ENCODE results near the gene C1QTNF3.

Gene C1QTNF3

DNA sequence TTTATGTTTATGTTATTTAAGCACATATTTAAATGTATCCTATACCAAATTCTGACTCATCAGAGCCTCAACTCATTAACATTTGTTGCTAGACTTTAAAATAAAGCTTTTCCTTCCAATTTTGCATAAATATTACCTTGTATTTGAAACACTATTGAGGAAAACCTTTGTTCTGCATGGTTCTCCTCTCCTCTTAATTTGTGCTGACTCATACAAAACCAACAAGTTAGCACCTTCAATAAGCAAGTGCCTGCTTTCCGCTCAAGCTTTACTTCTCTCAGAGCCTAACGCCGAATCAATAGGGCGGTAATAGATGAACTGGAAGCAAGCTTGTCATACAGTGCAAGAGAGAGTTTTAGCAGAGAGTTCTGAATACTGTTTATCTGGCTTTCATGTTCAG, 43.0 kb downstream of the C1QTNF3 start:
- DNase-seq (ENCODE audit: low read depth in 2 of 2): no peak

DNA sequence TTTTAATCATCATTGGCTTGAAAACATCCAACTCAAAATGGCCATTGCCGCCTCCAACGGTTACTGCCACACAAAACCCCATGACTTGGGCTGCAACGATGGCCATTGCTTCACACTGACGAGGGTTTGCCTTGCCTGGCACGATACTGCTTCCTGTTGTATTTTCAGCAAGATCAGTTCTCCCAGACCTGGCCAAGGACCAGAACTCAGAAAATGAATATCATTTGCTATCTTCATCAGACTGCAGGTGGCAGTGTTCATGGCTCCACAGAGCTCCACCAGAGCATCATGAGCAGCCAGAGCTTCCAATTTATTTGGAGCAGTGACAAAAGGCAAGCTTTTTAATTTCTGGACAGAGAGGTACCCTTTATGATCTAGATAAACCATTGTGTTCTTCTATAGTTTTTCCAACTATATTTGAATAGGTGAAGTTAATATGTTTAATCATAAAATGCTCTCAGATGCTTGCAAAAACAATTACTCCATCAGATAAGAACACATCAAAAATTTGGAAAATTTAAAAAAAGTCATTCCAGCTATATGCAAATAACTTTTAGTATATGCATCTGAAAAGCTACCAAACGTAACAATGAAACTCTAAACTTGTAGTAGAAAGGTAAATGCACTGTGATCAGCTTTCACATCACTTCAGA, 45.6 kb downstream of the C1QTNF3 start:
- DNase-seq (ENCODE audit: low read depth in 2 of 2): no peak

GRCh38 chr5:33995865-33996264, 47.1 kb downstream of the C1QTNF3 start:
- no peak for DNase-seq (ENCODE audit: low read depth in 2 of 2)

GRCh38 chr5:33994845-33995244, 48.2 kb downstream of the C1QTNF3 start:
- no peak for DNase-seq (ENCODE audit: low read depth in 2 of 2)

DNA sequence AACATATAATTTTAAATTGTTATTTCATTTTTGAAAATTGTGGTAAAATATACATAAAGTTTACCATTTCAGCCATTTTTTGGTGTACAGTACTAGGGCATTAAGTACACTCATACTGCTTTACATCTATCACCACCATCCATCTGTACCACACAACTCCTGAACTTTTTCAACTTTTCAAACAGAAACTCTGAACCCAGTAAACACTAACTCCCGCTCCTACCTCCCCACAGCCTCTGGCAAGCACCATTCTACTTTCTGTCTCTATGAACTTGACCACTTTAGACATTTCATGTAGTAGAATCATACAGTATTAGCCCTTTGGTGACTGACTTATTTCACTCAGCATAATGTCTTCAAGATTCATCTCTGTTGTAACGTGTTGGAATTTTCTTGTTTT, 50.1 kb downstream of the C1QTNF3 start:
- DNase-seq (ENCODE audit: low read depth in 2 of 2): no peak

- no peak for DNase-seq (ENCODE audit: low read depth in 2 of 2)
Measured at GRCh38 chr5:33985447-33985846, 57.6 kb downstream of the C1QTNF3 start.

DNA sequence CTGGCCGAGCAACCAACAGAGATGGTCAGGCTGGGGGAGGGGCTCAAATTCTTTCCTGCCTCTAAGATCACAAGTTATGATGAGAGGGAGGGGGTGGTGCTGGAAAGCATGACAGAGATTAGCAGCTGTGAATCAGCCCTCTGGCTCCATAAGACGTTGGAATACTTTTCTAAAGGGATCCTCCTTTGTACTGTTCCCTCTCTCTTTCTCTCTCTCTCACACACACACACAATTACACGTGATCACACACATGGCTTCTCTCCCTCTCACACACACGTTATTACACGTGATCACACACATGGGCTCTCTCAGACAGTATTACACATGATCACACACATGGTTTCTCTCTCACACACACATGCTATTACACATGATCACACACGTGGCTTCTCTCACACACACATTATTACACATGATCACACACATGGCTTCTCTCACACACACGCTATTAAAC, 58.3 kb downstream of the C1QTNF3 start, which contains the start of gene SLC45A2:
TSS of gene SLC45A2 (minus strand) at position 23 of the 454 bp plus-strand sequence. CDS start 110 bp downstream, outside the sequence.
- DNase-seq (ENCODE audit: low read depth in 2 of 2): no peak

- DNase-seq (ENCODE audit: low read depth in 2 of 2): no peak
Measured at GRCh38 chr5:33984178-33984577, 58.8 kb downstream of the C1QTNF3 start.

DNA sequence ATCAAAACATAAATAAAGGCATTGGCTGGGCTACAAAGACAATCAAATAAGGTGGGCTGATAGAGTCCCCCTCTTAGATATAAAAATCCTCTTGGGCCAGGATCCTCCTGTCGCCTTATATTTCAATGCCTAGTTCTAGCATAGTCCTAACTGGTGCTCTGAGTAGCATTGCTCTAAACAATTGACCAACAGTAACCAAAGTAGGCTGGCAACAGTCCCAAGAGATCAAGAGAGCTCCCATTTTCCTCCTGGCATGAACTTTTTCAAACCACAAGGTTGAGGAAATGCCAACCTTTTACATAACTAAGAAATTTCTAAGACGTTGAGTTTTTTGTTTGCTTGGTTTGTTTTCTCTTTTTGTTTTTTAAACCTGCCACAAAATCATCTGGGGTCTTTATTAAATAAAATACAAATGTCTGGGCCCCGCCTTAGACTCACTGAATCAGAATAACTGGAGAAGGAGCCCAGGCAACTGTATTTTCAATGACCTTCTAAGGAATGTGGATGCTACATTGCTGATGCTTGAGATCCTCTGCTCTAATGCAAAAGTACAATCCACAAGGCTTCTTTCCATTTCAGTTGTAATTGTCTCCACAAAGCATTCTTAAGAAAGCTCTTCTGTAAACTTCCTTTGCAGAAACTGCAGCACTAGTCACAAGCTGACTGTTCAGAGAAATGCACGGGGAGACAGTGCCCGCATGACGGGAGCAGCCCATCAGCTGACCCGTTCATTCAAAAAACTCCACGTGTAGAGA, 61.4 kb downstream of the C1QTNF3 start:
- DNase-seq (ENCODE audit: low read depth in 2 of 2): no peak

DNA sequence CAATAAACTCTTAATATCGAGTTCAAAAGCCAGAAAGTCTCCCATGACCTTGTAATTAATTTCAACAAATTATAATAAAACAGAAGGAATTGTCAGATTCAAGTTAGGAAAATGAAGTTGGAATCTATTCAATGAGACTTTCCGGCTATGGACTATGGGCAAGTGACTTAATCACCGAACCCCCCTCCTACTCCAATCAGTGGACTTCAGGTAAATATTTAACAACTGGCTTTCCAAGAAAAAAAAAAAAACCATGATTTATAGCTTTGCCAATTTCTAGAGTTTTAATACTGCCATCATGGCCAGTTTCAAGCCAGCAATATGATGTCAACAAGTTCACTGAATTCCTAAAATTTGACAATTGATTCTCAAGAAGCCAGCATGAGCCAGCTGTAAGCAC, 63.0 kb downstream of the C1QTNF3 start:
- no peak for DNase-seq (ENCODE audit: low read depth in 2 of 2)

DNA sequence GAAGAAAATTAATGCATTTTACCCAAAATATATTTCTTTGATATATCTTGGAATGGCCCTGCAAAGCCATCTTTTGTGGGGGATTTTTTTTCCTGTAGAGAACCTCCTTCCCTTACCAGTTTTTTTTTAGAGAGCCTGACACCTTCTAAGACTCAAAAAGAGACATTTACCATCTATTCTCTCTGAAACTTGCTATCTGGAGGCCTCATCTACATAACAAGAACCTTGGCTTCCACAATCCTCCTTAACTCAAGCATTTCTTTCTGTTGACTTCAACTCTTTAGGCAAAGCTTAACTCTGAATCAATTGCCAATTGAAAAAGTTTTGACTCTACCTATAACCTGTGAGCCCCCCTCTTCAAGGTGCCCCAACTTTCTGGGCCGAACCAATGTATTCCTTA, 64.7 kb downstream of the C1QTNF3 start:
- DNase-seq (ENCODE audit: low read depth in 2 of 2): no peak

DNA sequence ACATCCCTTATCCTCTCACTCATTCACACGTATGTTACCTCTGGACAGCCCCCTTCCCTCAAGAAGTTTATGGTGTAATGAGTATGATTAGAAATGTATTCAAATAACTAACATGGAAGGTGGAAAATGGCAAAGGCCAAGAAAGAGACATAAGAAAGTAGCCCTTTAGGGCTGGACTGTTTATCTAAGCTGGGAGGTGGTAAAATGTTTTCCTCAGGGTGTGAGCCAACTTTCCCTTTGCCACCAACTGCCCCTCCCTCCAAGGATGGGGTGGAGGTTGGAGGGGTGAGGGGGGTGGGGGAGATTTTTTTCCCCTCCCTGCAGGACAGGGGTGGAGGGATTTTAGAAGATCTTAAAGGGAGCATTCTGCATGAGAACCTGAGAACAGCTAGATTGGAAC, 66.7 kb downstream of the C1QTNF3 start:
- DNase-seq (ENCODE audit: low read depth in 2 of 2): no peak

DNA sequence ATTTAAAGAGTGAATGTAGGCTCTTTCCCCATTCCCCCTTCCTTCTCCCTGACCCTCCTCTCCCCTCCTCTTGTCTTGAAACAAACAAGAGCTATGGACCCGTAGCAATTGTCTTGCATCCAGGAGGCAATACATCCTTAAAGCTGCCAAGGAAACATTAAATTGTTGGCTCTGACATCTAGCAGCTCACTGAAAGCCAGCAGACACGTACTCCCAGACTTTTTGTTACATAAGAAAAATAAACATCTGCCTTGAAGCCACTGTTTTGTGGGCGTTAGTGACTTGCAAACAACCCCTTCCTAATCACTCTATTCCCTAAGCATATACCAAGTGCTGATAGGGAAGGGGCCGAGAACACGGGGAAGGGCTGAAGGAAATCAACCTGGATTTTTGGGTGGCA, 67.2 kb downstream of the C1QTNF3 start:
- no peak for DNase-seq (ENCODE audit: low read depth in 2 of 2)

DNA sequence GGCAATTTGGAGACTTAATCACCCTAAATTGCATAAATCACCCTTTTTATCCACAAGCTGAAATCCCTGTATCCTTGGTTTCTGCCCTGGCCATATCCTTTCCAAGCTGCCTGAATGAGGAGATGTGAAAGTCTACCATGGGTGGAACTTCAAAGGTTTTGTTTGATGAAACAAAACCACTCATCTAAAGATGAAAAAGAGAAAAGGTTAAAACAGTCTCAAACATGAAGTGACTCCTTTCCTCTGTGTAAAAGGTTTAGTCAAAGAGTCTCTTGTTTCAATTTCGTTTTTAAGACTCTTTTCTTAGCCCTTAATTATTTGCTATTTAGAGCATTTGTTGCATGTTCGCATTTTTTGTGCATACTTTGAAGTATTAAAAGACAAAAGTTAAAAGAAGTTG, 69.7 kb downstream of the C1QTNF3 start:
- no peak for DNase-seq (ENCODE audit: low read depth in 2 of 2)

GRCh38 chr5:33969572-33970452, 73.2 kb downstream of the C1QTNF3 start:
- no peak for DNase-seq (ENCODE audit: low read depth in 2 of 2)

DNA sequence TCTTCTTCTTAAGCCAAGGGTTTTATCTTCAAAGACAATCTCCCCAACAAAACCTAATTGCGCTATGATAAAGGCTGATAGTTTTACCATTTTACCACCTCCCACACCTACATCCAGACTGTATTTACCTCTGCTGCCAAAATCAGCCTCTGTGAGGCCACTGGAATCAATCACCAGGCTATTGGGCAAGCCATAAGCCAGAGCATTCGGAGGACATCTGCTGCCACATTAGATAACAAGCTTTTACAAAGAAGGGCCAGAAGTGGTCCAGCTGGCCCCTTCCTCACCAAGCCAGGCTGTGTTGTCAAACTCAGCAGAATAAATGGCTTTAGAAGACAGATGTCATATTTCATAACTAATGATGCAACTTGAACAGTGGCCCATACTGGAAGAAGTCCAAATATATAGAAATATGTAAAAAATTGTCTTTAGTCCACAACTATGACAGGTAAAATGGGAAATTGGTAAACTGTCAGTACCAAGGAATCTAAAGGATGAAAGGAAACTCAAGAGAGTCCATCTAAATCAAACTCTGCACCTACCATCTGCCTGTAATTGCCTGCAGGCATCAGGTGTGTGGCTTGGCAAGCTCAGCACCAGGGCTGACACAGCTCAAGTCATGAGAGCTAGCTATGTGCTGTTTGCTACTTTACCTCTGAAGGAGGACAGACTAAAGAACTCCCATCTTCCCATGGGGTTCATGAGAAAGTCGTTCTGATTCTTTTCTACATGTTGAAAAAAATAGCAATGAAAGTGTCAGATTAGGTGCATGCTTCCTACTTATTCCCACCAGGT, 74.6 kb downstream of the C1QTNF3 start:
- DNase-seq (ENCODE audit: low read depth in 2 of 2): no peak

Measured in activated CD8-positive, alpha-beta memory T cell treated with anti-CD3 and anti-CD28 coated beads for 4 hours (primary cell).